HL-60 (cell line): ENCODE data around the gene STK32B.

Experiments used
- GABPA ChIP-seq: IDR thresholded peaks from 2 replicates; pipeline ENCODE4 v1.6.1; 2012; ENCODE audit warnings: low read depth
- POLR2AphosphoS5 ChIP-seq: IDR thresholded peaks from 2 replicates; pipeline ENCODE4 v1.6.1; 2012; ENCODE audit warnings: low read depth
- SPI1 ChIP-seq: IDR thresholded peaks from 2 replicates; pipeline ENCODE4 v1.6.1; 2012; ENCODE audit warnings: low read depth, mild to moderate bottlenecking, borderline replicate concordance
- TF ChIP-seq, protein P1 (sequence below): IDR thresholded peaks from one replicate; pipeline ENCODE4 v1.5.1; 2011; ENCODE audit warnings: low read length, control low read depth, inconsistent platforms; ENCODE audit not compliant: insufficient read depth
- TF ChIP-seq, protein P2 (sequence below): IDR thresholded peaks from 2 replicates; pipeline ENCODE4 v1.6.1; 2012; ENCODE audit warnings: low read depth; ENCODE audit not compliant: insufficient replicate concordance

DNA sequence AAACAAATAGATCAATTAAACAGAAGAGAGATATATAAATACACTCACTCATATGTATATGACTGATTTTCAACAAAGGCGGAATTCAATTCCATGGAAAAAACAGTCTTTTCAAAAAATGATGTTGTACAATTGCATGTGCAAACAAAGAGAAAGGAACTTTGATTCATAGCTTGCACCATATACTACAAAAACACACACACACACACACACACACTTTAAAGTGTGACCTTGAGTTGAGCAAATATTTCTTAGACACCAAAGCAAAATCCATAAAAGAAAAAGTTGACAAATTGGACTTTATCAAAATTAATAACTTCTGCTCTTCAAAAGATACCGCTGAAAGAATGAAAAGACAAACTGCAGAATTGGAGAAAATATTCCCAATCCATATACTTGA lies 488.3 kb downstream of the STK32B start:
- TF ChIP-seq, protein P1, sequence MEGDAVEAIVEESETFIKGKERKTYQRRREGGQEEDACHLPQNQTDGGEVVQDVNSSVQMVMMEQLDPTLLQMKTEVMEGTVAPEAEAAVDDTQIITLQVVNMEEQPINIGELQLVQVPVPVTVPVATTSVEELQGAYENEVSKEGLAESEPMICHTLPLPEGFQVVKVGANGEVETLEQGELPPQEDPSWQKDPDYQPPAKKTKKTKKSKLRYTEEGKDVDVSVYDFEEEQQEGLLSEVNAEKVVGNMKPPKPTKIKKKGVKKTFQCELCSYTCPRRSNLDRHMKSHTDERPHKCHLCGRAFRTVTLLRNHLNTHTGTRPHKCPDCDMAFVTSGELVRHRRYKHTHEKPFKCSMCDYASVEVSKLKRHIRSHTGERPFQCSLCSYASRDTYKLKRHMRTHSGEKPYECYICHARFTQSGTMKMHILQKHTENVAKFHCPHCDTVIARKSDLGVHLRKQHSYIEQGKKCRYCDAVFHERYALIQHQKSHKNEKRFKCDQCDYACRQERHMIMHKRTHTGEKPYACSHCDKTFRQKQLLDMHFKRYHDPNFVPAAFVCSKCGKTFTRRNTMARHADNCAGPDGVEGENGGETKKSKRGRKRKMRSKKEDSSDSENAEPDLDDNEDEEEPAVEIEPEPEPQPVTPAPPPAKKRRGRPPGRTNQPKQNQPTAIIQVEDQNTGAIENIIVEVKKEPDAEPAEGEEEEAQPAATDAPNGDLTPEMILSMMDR: no peak
- TF ChIP-seq POLR2AphosphoS5: no peak
- no peak for TF ChIP-seq GABPA
- TF ChIP-seq, protein P2, sequence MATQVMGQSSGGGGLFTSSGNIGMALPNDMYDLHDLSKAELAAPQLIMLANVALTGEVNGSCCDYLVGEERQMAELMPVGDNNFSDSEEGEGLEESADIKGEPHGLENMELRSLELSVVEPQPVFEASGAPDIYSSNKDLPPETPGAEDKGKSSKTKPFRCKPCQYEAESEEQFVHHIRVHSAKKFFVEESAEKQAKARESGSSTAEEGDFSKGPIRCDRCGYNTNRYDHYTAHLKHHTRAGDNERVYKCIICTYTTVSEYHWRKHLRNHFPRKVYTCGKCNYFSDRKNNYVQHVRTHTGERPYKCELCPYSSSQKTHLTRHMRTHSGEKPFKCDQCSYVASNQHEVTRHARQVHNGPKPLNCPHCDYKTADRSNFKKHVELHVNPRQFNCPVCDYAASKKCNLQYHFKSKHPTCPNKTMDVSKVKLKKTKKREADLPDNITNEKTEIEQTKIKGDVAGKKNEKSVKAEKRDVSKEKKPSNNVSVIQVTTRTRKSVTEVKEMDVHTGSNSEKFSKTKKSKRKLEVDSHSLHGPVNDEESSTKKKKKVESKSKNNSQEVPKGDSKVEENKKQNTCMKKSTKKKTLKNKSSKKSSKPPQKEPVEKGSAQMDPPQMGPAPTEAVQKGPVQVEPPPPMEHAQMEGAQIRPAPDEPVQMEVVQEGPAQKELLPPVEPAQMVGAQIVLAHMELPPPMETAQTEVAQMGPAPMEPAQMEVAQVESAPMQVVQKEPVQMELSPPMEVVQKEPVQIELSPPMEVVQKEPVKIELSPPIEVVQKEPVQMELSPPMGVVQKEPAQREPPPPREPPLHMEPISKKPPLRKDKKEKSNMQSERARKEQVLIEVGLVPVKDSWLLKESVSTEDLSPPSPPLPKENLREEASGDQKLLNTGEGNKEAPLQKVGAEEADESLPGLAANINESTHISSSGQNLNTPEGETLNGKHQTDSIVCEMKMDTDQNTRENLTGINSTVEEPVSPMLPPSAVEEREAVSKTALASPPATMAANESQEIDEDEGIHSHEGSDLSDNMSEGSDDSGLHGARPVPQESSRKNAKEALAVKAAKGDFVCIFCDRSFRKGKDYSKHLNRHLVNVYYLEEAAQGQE: no peak
- no peak for TF ChIP-seq SPI1
